ENCODE results near the gene MRPL34.

Gene MRPL34

DNA sequence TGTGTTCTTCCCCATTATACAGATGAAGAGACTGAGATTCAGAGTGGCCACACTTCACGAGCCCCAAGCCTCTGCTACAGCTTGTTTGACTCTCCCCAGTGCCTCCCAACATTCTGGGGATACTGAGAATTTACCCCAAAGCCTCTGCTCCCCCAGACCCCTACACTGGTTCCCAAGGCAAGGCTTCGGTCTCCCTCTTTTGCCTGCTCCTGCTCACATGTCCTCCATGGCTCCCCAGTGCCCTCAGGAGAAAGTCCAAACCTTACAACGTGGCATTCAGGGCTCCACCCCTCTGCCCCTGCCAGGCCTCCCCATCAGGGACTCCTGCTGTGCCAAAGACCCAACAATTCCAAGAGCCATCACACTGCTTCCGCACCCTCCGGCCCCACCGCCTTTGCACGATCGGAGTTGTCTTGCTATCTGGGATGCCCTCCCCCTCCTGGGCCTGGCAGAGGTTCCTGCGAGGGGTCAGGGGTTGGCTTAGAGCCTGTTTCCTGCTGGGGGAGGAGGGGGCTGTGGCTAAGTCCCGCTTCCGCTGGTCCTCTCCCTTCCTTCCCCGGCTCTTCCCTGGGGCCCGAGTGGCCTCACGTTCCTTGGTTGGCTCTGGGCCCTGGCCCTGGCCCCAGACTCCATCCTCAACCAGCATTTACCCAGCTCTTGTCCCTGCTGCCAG, 47.1 kb downstream of the MRPL34 start:
- peaks cover 14% of the 10 kb centered on the region for H3K27me3 Mint-ChIP-seq
- no peak overlapping the region for H3K4me3 Mint-ChIP-seq
- no peaks in the 10 kb centered on the region for H3K9me3 Mint-ChIP-seq
- H3K4me1 Mint-ChIP-seq (ENCODE audit: low read depth), result no peaks in the 10 kb centered on the region
- H3K36me3 Mint-ChIP-seq (ENCODE audit: low read depth), result no peaks in the 10 kb centered on the region
- no peak overlapping the region for H3K27ac Mint-ChIP-seq

DNA sequence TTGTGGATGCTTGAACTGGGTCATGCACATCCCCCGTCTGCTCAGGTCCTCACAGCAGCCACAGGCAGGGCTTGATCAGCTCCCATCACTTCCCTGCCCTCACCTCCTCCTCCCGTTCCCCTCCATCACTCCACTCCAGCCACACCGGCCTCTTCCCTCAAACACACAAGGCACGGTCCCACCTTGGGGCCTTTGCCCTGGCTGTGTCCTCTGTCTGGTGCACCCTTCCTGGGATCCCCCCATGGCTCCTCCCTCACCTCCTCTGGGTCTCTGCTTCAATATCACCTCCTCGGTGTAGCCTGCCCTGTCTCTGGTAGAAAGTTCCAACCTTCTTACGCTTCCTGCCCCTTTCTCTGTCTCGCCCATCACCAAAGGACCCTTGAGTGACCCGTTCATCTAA, 47.7 kb downstream of the MRPL34 start:
- H3K9me3 Mint-ChIP-seq, result no peaks in the 10 kb centered on the region
- peaks cover 12% of the 10 kb centered on the region for H3K27me3 Mint-ChIP-seq
- H3K27ac Mint-ChIP-seq, result no peak overlapping the region
- no peaks in the 10 kb centered on the region for H3K36me3 Mint-ChIP-seq (ENCODE audit: low read depth)
- no peak overlapping the region for H3K4me3 Mint-ChIP-seq
- H3K4me1 Mint-ChIP-seq (ENCODE audit: low read depth), result no peaks in the 10 kb centered on the region

All from stimulated activated naive CD8-positive, alpha-beta T cell treated with anti-CD3 and anti-CD28 coated beads, Interleukin-15, Interleukin-2, amounts not matched to agents 100 ng/mL and 50 ng/mL, for 24 hours (primary cell).